ENCODE data around the gene RAB33B. TPM values are rescaled to one million over a fixed set of nuclear protein-coding genes. Genes with fewer than 3 reads are reported as not detected.

RAB33B gene
- total RNA-seq, 1 donor from 2014 or later = 11.8 TPM

DNA sequence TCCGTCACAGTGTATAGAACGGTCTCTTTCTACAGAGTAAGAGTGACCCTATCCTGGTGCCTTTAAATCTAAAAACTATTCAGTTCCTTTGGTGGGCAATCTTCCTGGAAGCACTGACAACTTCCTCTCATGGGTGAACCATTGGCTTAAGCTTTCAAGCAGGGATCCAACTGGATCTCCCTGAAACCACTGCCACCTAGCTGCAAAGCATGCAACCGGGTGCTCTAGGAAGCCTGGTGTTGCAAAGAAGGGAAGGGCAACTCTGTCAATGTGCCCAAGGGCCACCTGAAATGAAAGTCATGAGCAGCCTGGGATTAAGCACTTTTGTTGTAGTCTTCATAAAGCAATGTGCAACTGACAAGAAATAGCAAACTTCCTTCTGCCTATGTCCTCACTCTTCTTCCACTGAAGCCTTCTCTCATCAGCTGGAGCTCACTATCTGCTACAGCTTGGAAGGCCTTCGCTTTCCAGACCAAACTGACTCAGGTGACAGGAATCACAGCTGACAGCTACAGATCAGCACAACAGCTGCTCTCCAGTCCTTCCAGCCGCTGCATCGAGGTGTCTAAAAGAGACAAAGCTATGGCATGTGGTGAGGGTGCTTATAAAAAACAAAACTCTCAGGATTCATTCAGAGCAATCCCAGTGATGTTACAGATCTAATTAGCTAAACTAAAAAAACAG is 55.9 kb downstream of the RAB33B start:
- H4K20me1 ChIP-seq (ENCODE audit: insufficient read depth, low read length) = no peaks in the 10 kb centered on the region
- H3K27me3 Mint-ChIP-seq (ENCODE audit: low read depth, unreplicated experiment) = no peaks in the 10 kb centered on the region
- no peaks in the 10 kb centered on the region for H3K9me3 ChIP-seq (ENCODE audit: insufficient read depth, low read depth, low read length)
- H3K9me3 Mint-ChIP-seq (ENCODE audit: unreplicated experiment) = no peaks in the 10 kb centered on the region
- H3K27me3 ChIP-seq (ENCODE audit: insufficient read depth, low read length) = no peaks in the 10 kb centered on the region
- peaks cover 37% of the 10 kb centered on the region for H3K36me3 Mint-ChIP-seq (ENCODE audit: low read depth, unreplicated experiment)
- H3K4me2 ChIP-seq (ENCODE audit: low read length) = no peak overlapping the region
- H3K9ac ChIP-seq (ENCODE audit: low read length) = no peak overlapping the region
- peaks cover 7% of the 10 kb centered on the region for H3K4me1 ChIP-seq (ENCODE audit: insufficient read depth, low read length)
- no peak overlapping the region for H3K27ac ChIP-seq (ENCODE audit: low read depth, low read length)
- H3K79me2 ChIP-seq (ENCODE audit: insufficient read depth, low read length) = no peaks in the 10 kb centered on the region
- no peak overlapping the region for H2AFZ ChIP-seq (ENCODE audit: low read depth, low read length)
- no peak for FAIRE-seq
- no peak overlapping the region for H3K4me3 ChIP-seq (ENCODE audit: insufficient read depth, low read depth, low read length)
- TF ChIP-seq EZH2 (IDR thresholded peaks at IDR 0.05; ENCODE audit: insufficient read depth, low read length) = no peak
- TF ChIP-seq, protein P1, sequence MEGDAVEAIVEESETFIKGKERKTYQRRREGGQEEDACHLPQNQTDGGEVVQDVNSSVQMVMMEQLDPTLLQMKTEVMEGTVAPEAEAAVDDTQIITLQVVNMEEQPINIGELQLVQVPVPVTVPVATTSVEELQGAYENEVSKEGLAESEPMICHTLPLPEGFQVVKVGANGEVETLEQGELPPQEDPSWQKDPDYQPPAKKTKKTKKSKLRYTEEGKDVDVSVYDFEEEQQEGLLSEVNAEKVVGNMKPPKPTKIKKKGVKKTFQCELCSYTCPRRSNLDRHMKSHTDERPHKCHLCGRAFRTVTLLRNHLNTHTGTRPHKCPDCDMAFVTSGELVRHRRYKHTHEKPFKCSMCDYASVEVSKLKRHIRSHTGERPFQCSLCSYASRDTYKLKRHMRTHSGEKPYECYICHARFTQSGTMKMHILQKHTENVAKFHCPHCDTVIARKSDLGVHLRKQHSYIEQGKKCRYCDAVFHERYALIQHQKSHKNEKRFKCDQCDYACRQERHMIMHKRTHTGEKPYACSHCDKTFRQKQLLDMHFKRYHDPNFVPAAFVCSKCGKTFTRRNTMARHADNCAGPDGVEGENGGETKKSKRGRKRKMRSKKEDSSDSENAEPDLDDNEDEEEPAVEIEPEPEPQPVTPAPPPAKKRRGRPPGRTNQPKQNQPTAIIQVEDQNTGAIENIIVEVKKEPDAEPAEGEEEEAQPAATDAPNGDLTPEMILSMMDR (IDR thresholded peaks at IDR 0.05; ENCODE audit: insufficient read depth, low read depth, low read length) = no peak
- DNase-seq (ENCODE audit: low read depth) = no peak
- H3K36me3 ChIP-seq (ENCODE audit: insufficient read depth, low read length) = peaks cover 17% of the 10 kb centered on the region
- H3K4me1 Mint-ChIP-seq (ENCODE audit: low read depth, unreplicated experiment) = peaks cover 10% of the 10 kb centered on the region
- no peak overlapping the region for H3K4me3 Mint-ChIP-seq (ENCODE audit: unreplicated experiment)
- H3K27ac Mint-ChIP-seq (ENCODE audit: unreplicated experiment) = peak overlapping the region; percentile 58

- peaks cover 7% of the 10 kb centered on the region for H3K4me1 ChIP-seq (ENCODE audit: insufficient read depth, low read length)
- no peaks in the 10 kb centered on the region for H3K27me3 Mint-ChIP-seq (ENCODE audit: low read depth, unreplicated experiment)
- H3K9me3 Mint-ChIP-seq (ENCODE audit: unreplicated experiment) = no peaks in the 10 kb centered on the region
- no peaks in the 10 kb centered on the region for H3K27me3 ChIP-seq (ENCODE audit: insufficient read depth, low read length)
- peaks cover 10% of the 10 kb centered on the region for H3K4me1 Mint-ChIP-seq (ENCODE audit: low read depth, unreplicated experiment)
- DNase-seq (ENCODE audit: low read depth) = peak; percentile 64
- H3K4me2 ChIP-seq (ENCODE audit: low read length) = no peak overlapping the region
- no peak overlapping the region for H2AFZ ChIP-seq (ENCODE audit: low read depth, low read length)
- H3K27ac Mint-ChIP-seq (ENCODE audit: unreplicated experiment) = no peak overlapping the region
- FAIRE-seq = peak; percentile 39
- no peaks in the 10 kb centered on the region for H3K9me3 ChIP-seq (ENCODE audit: insufficient read depth, low read depth, low read length)
- H3K4me3 Mint-ChIP-seq (ENCODE audit: unreplicated experiment) = no peak overlapping the region
- H3K27ac ChIP-seq (ENCODE audit: low read depth, low read length) = peak overlapping the region; percentile 48
- no peaks in the 10 kb centered on the region for H4K20me1 ChIP-seq (ENCODE audit: insufficient read depth, low read length)
- no peak overlapping the region for H3K4me3 ChIP-seq (ENCODE audit: insufficient read depth, low read depth, low read length)
- peaks cover 41% of the 10 kb centered on the region for H3K36me3 Mint-ChIP-seq (ENCODE audit: low read depth, unreplicated experiment)
- no peak overlapping the region for H3K9ac ChIP-seq (ENCODE audit: low read length)
- H3K36me3 ChIP-seq (ENCODE audit: insufficient read depth, low read length) = peaks cover 22% of the 10 kb centered on the region
- H3K79me2 ChIP-seq (ENCODE audit: insufficient read depth, low read length) = no peaks in the 10 kb centered on the region
- TF ChIP-seq, protein P1 (IDR thresholded peaks at IDR 0.05; ENCODE audit: insufficient read depth, low read depth, low read length) = no peak
- no peak for TF ChIP-seq EZH2 (IDR thresholded peaks at IDR 0.05; ENCODE audit: insufficient read depth, low read length)
Measured at GRCh38 chr4:139511320-139511719, 57.4 kb downstream of the RAB33B start.

- Mint-ChIP-seq H3K4me1 (ENCODE audit: low read depth, unreplicated experiment) (peaks cover 10% of the 10 kb centered on the region), H3K36me3 (ENCODE audit: low read depth, unreplicated experiment) (peaks cover 50% of the 10 kb centered on the region), H3K4me3 (ENCODE audit: unreplicated experiment) (no peak overlapping the region), H3K27ac (ENCODE audit: unreplicated experiment) (no peak overlapping the region), H3K27me3 (ENCODE audit: low read depth, unreplicated experiment) (no peaks in the 10 kb centered on the region), H3K9me3 (ENCODE audit: unreplicated experiment) (no peaks in the 10 kb centered on the region)
- H4K20me1 ChIP-seq (ENCODE audit: insufficient read depth, low read length) = no peaks in the 10 kb centered on the region
- no peak for FAIRE-seq
- TF ChIP-seq, protein P1 (IDR thresholded peaks at IDR 0.05; ENCODE audit: insufficient read depth, low read depth, low read length) = no peak
- no peak for TF ChIP-seq EZH2 (IDR thresholded peaks at IDR 0.05; ENCODE audit: insufficient read depth, low read length)
- no peak overlapping the region for H2AFZ ChIP-seq (ENCODE audit: low read depth, low read length)
- H3K4me2 ChIP-seq (ENCODE audit: low read length) = no peak overlapping the region
- H3K27ac ChIP-seq (ENCODE audit: low read depth, low read length) = no peak overlapping the region
- no peaks in the 10 kb centered on the region for H3K27me3 ChIP-seq (ENCODE audit: insufficient read depth, low read length)
- peaks cover 36% of the 10 kb centered on the region for H3K36me3 ChIP-seq (ENCODE audit: insufficient read depth, low read length)
- DNase-seq (ENCODE audit: low read depth) = no peak
- peaks cover 7% of the 10 kb centered on the region for H3K4me1 ChIP-seq (ENCODE audit: insufficient read depth, low read length)
- H3K4me3 ChIP-seq (ENCODE audit: insufficient read depth, low read depth, low read length) = no peak overlapping the region
- H3K9me3 ChIP-seq (ENCODE audit: insufficient read depth, low read depth, low read length) = no peaks in the 10 kb centered on the region
- no peaks in the 10 kb centered on the region for H3K79me2 ChIP-seq (ENCODE audit: insufficient read depth, low read length)
- no peak overlapping the region for H3K9ac ChIP-seq (ENCODE audit: low read length)
Measured at GRCh38 chr4:139514382-139515059, 60.6 kb downstream of the RAB33B start.
